ENCODE data around the gene OSM. TPM values are rescaled to one million over a fixed set of nuclear protein-coding genes. Genes with fewer than 3 reads are reported as not detected.

Gene OSM
- total and polyA plus RNA-seq, 2 experiments from 2014 or later = not detected

- TF ChIP-seq ZNF462 (CRISPR knock-in tag; IDR thresholded peaks at IDR 0.05) = no peak
- no peak for TF ChIP-seq POLR2AphosphoS5 (IDR thresholded peaks at IDR 0.05; ENCODE audit: low read depth)
- TF ChIP-seq STAT1 (IDR thresholded peaks at IDR 0.05; ENCODE audit: unreplicated experiment) = no peak
These were observed 24.9 kb downstream of the OSM start (continued) for GRCh38 chr22:30241576-30242371.

- peaks cover 14% of the 10 kb centered on the region for H3K27me3 Mint-ChIP-seq (ENCODE audit: insufficient read depth, low read depth, poor library complexity)
- H3K4me1 Mint-ChIP-seq = peaks cover 37% of the 10 kb centered on the region
- TF ChIP-seq POLR2AphosphoS5 (IDR thresholded peaks at IDR 0.05; ENCODE audit: low read depth) (no peak), CTCF (conservative IDR thresholded peaks at IDR 0.05; ENCODE audit: low read depth in 2 of 2) (no peak)
- H3F3A ChIP-seq (replicated peaks; ENCODE audit: low read depth) = no peaks in the 10 kb centered on the region
- DNase-seq (ENCODE audit: low spot score) (no peak), ATAC-seq (no peak)
- no peak overlapping the region for H3K27ac ChIP-seq (ENCODE audit: low read depth)
- no peaks in the 10 kb centered on the region for H3K9me2 ChIP-seq (ENCODE audit: insufficient read depth)
- H3K36me3 ChIP-seq (ENCODE audit: insufficient read depth) = no peaks in the 10 kb centered on the region
- no peak overlapping the region for H2AFZ ChIP-seq
- H3K27ac Mint-ChIP-seq = no peak overlapping the region
- no peaks in the 10 kb centered on the region for H3K27me3 ChIP-seq (ENCODE audit: insufficient read depth)
- no peaks in the 10 kb centered on the region for H3K79me2 ChIP-seq (replicated peaks; ENCODE audit: insufficient read depth)
- H3K4me2 ChIP-seq = no peak overlapping the region
- no peaks in the 10 kb centered on the region for H4K20me1 ChIP-seq (replicated peaks; ENCODE audit: insufficient read depth)
- peaks cover 19% of the 10 kb centered on the region for H3K4me1 ChIP-seq (ENCODE audit: insufficient read depth)
- no peak overlapping the region for H3K4me3 Mint-ChIP-seq
- H3K9me3 Mint-ChIP-seq = no peaks in the 10 kb centered on the region; the same call in 2 of the 3 replicates
- no peak overlapping the region for H3K4me3 ChIP-seq
- H3K36me3 Mint-ChIP-seq (ENCODE audit: low read depth) = peaks cover 20% of the 10 kb centered on the region
These were observed 25.9 kb downstream of the OSM start for GRCh38 chr22:30240541-30241417.

All from GM23338 (cell line).